Measurements from ENCODE around the gene GRK5.
"Not testable (repeated sequence)": the region's sequence is repeated elsewhere in the genome, so short reads cannot be mapped to it uniquely, and the experiment has no call there.

Gene GRK5

DNA sequence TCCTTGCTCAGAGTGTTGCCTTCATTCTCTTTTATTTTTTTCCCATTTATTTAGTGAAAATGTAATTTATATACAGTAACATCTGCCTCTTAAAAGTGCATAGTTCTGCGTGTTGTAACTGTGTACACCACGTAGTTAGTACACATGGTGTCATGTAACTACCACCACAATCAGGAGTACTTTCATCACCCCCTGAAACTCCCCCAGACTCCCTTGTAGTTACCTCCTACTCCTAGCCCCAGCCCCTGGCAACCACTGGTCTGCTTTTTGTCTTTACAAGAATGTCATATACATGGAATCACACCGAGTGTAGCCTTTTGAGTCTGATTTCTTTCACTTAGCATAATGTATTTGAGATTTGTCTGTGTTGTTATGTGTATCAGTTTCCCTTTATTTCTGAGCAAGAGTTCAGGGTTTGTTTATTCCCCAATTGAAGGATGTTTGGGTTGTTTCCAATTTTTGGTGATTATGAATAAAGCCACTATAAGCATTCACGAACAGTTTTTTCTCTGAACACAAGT is 50.6 kb downstream of the GRK5 start:
- H3K4me1 ChIP-seq (ENCODE audit: control insufficient read depth in 1 of 2, insufficient read depth in 1 of 2, low read depth in 1 of 2, low read length in 1 of 2), result no peaks in the 10 kb centered on the region
- no peak for TF ChIP-seq CTCF (IDR thresholded peaks at IDR 0.05)
- H3K9me3 ChIP-seq, result no peaks in the 10 kb centered on the region
- H3K36me3 ChIP-seq, result no peaks in the 10 kb centered on the region
- H3K4me3 ChIP-seq (ENCODE audit: low read depth in 1 of 2, low read length in 1 of 2), result no peak overlapping the region
- H3K27ac ChIP-seq, result no peak overlapping the region
- H3K27me3 ChIP-seq, result no peaks in the 10 kb centered on the region

DNA sequence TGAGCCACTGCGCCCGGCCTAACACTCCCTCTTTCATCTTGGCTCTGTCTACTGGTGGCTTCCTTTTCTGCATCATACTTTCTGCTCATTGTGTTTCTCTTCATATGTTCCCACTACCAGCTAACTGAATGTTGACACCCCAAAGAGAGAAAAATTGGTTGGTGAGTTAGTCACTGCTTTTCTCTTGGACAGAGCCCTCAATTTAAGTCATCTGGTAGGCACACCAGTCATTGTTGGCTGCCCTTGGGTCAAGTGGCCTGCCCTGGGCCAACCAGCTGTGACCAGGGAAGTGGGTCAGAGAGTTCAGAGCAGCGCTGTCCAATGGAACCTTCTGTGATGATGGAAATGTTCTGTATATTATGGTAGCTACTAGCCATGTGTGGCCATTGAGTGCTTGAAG is 52.0 kb downstream of the GRK5 start:
- H3K4me3 ChIP-seq (ENCODE audit: low read depth in 1 of 2, low read length in 1 of 2), result no peak overlapping the region
- H3K27ac ChIP-seq, result no peak overlapping the region
- no peaks in the 10 kb centered on the region for H3K9me3 ChIP-seq
- TF ChIP-seq CTCF (IDR thresholded peaks at IDR 0.05), result no peak
- no peaks in the 10 kb centered on the region for H3K4me1 ChIP-seq (ENCODE audit: control insufficient read depth in 1 of 2, insufficient read depth in 1 of 2, low read depth in 1 of 2, low read length in 1 of 2)
- H3K36me3 ChIP-seq, result no peaks in the 10 kb centered on the region
- no peaks in the 10 kb centered on the region for H3K27me3 ChIP-seq

- not testable (repeated sequence) for H3K9me3 ChIP-seq; H3K36me3 ChIP-seq; H3K4me1 ChIP-seq (ENCODE audit: control insufficient read depth in 1 of 2, insufficient read depth in 1 of 2, low read depth in 1 of 2, low read length in 1 of 2); H3K27ac ChIP-seq; H3K4me3 ChIP-seq (ENCODE audit: low read depth in 1 of 2, low read length in 1 of 2); H3K27me3 ChIP-seq
These were observed 53.6 kb downstream of the GRK5 start for GRCh38 chr10:119261016-119261415.

DNA sequence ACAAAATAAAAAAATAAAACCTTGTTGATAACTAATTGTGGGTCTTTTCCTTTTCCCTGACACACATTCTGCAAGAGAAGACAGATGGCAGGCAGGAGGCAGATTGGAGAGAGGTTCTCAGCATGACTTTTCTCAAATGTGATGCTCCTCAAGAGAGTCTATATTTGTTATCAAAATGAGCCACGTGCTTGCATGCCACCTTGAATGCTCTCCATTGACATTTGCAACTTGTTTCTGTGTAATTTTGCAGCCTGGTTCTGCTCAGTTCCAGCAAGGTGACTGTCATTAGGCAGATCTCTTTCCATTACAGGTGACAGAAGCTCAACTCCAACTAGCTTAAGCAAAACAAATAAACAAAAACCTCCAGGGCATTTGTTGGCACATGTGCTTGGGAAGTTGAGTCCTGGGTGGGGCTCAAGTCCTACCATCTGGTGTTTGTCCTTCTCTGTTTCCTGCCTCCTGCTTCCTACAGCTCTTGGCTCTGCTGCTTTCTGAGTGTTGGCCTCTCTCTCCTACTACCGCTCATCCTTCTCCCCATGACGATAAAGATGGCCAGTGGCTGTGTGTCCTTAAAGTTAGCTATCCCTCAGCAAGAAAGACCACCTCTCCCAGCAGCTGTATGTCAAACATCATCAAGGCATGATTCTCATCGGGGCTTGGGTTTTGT is 56.7 kb downstream of the GRK5 start:
- H3K36me3 ChIP-seq, result no peaks in the 10 kb centered on the region
- TF ChIP-seq CTCF (IDR thresholded peaks at IDR 0.05), result no peak
- H3K27ac ChIP-seq, result no peak overlapping the region
- no peaks in the 10 kb centered on the region for H3K27me3 ChIP-seq
- H3K9me3 ChIP-seq, result no peaks in the 10 kb centered on the region
- H3K4me1 ChIP-seq (ENCODE audit: control insufficient read depth in 1 of 2, insufficient read depth in 1 of 2, low read depth in 1 of 2, low read length in 1 of 2), result peaks cover 6 to 13% of the 10 kb centered on the region in 2 experiments
- H3K4me3 ChIP-seq (ENCODE audit: low read depth in 1 of 2, low read length in 1 of 2), result no peak overlapping the region

GRCh38 chr10:119265691-119266090 is 58.3 kb downstream of the GRK5 start:
- Histone ChIP-seq H3K4me1 (ENCODE audit: control insufficient read depth in 1 of 2, insufficient read depth in 1 of 2, low read depth in 1 of 2, low read length in 1 of 2) (peaks cover 18 to 27% of the 10 kb centered on the region in 2 experiments), H3K4me3 (ENCODE audit: low read depth in 1 of 2, low read length in 1 of 2) (no peak overlapping the region), H3K9me3 (no peaks in the 10 kb centered on the region), H3K27ac (no peak overlapping the region), H3K27me3 (no peaks in the 10 kb centered on the region), H3K36me3 (no peaks in the 10 kb centered on the region)
- no peak for TF ChIP-seq CTCF (IDR thresholded peaks at IDR 0.05)

- Histone ChIP-seq H3K9me3 (no peaks in the 10 kb centered on the region), H3K27ac (no peak overlapping the region), H3K27me3 (no peaks in the 10 kb centered on the region), H3K4me1 (ENCODE audit: control insufficient read depth in 1 of 2, insufficient read depth in 1 of 2, low read depth in 1 of 2, low read length in 1 of 2) (peaks cover 35 to 44% of the 10 kb centered on the region in 2 experiments), H3K36me3 (no peaks in the 10 kb centered on the region), H3K4me3 (ENCODE audit: low read depth in 1 of 2, low read length in 1 of 2) (no peak overlapping the region)
- TF ChIP-seq CTCF (IDR thresholded peaks at IDR 0.05), result no peak
These were observed 60.0 kb downstream of the GRK5 start for GRCh38 chr10:119267384-119267783.

All from neutrophil (primary cell).